ENCODE measurements around the gene AKR1C8. TPM values are rescaled to one million over a fixed set of nuclear protein-coding genes. Genes with fewer than 3 reads are reported as not detected.

AKR1C8 gene
- total RNA-seq, 1 donor, result not detected

DNA sequence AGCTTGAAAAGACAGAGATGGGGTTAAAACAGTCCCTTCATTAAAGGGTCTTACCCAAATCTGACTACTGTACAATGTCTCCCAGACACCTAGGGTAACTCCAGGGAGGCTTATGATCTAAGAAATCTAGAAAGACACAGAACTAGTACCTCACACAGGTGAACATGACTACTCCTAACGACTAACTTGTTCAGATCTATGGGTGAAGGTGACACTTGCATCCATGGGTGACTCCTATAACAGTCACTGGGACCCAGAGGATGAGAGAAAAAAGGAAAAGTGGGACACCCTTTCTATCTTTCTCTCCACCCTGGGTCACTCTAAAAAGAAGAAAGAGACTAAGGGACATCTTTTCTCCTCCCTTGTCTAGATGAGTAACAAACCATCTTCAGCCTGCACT, 19.2 kb downstream of the AKR1C8 start:
- no peak overlapping the region for H3K4me3 ChIP-seq (ENCODE audit: low read depth, low read length)
- peak; percentile 16 for DNase-seq (ENCODE audit: low read depth)
- no peak for TF ChIP-seq CTCF (IDR thresholded peaks at IDR 0.05; ENCODE audit: insufficient read depth, low read depth, low read length)

DNA sequence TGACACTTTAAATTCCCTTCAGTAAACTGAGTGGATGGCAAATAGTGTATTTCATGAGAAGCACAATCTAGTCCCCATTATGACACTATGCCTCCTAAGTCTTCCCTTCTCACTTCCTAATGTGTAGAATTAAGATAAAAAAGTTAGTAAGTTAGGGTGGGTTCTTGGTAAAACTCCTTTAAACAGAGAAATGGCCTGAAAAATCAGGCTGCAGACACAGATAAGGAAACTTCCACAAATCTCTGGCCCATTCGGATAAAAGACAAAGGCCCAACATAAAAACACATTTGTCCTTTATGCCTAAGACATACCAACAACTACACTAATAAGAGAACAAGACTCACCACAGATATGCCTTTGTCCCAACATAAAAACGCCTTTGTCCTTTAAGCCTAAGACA, 21.5 kb downstream of the AKR1C8 start:
- H3K4me3 ChIP-seq (ENCODE audit: low read depth, low read length), result no peak overlapping the region
- DNase-seq (ENCODE audit: low read depth), result no peak
- TF ChIP-seq CTCF (IDR thresholded peaks at IDR 0.05; ENCODE audit: insufficient read depth, low read depth, low read length), result no peak

DNA sequence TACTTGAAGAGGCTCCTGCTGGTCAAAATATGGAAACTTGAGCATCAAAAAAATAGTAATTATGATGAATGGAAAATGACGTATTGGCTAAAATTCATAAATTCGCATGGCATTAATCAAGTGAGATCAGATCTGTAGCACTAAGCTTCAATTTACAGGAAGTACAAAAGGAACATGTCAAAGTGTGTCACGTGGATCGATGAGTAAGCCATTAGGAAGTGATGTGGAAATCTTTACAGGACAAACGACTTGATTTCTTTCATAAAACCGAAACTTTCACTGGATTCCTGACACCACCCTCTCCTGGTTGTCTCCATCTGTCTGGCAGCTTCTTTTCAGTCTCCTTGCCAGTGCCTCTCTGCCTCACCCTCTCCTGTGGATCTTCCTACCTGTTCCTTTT, 25.8 kb downstream of the AKR1C8 start:
- H3K4me3 ChIP-seq (ENCODE audit: low read depth, low read length), result no peak overlapping the region
- TF ChIP-seq CTCF (IDR thresholded peaks at IDR 0.05; ENCODE audit: insufficient read depth, low read depth, low read length), result no peak
- DNase-seq (ENCODE audit: low read depth), result no peak

GRCh38 chr10:5157501-5157900, 27.4 kb downstream of the AKR1C8 start:
- no peak overlapping the region for H3K4me3 ChIP-seq (ENCODE audit: low read depth, low read length)
- no peak for DNase-seq (ENCODE audit: low read depth)
- no peak for TF ChIP-seq CTCF (IDR thresholded peaks at IDR 0.05; ENCODE audit: insufficient read depth, low read depth, low read length)

GRCh38 chr10:5155951-5156350, 29.0 kb downstream of the AKR1C8 start:
- H3K4me3 ChIP-seq (ENCODE audit: low read depth, low read length), result no peak overlapping the region
- DNase-seq (ENCODE audit: low read depth), result no peak
- no peak for TF ChIP-seq CTCF (IDR thresholded peaks at IDR 0.05; ENCODE audit: insufficient read depth, low read depth, low read length)

DNA sequence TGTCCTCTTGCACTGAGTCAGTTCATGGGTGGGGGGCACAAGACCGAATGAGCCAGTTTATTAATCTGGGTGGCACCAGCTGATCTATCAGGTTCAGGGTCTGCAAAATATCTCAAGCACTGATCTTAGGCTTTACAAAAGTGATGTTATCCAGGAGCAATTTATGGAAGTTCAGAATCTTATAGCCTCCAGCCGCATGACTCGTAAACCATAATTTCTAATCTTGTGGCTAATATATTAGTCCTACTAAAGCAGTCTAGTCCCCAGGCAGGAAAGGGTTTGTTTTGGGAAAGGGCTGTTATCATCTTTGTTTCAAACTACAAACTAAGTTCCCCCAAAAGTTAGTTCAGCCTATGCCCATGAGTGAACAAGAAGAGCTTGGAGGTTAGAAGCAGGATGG, 33.9 kb downstream of the AKR1C8 start:
- DNase-seq (ENCODE audit: low read depth), result no peak
- H3K4me3 ChIP-seq (ENCODE audit: low read depth, low read length), result no peak overlapping the region
- TF ChIP-seq CTCF (IDR thresholded peaks at IDR 0.05; ENCODE audit: insufficient read depth, low read depth, low read length), result no peak

DNA sequence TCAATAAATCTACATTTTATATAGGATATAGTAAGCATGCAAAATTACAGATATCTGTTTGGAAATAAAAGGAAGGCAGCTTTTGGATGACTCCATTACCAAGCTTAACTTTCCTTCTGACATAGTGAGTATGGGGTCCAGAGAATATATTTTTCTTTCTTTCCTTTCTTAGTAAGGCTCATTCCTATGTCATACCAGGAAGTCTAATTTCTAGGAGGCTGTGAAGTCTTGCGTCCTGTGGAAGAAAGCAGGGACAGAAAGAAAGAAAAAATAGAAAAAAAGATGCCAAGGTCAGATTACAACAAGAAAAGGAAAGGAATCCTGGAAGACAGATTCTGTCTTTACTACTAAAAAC, 36.3 kb downstream of the AKR1C8 start:
- no peak for TF ChIP-seq CTCF (IDR thresholded peaks at IDR 0.05; ENCODE audit: insufficient read depth, low read depth, low read length)
- H3K4me3 ChIP-seq (ENCODE audit: low read depth, low read length), result no peak overlapping the region
- DNase-seq (ENCODE audit: low read depth), result no peak
